WERI-Rb-1 (cell line): ENCODE data around the gene ZC3H18.

Source experiments
- DNase-seq: peaks from one replicate; pipeline ENCODE4 v3.0.0-alpha.2; 2020
- H3K27ac ChIP-seq: fragments of 250-450 bp; sonication (Bioruptor Pico); 2 replicates; pipeline ENCODE4 v1.5.1; 2020; ENCODE audit warnings: mild to moderate bottlenecking, moderate library complexity
- H3K27me3 ChIP-seq: fragments of 250-450 bp; sonication (Bioruptor Pico); 2 replicates; pipeline ENCODE4 v1.5.1; 2021; ENCODE audit warnings: mild to moderate bottlenecking, low read depth, moderate library complexity; ENCODE audit not compliant: insufficient read depth, severe bottlenecking
- H3K36me3 ChIP-seq: fragments of 250-450 bp; sonication (Bioruptor Pico); 2 replicates; pipeline ENCODE4 v1.5.1; 2020; ENCODE audit warnings: mild to moderate bottlenecking, moderate library complexity
- H3K4me3 ChIP-seq: 2 replicates; pipeline ENCODE4 v1.5.1; 2011; ENCODE audit warnings: low read depth, mild to moderate bottlenecking, control low read depth, low read length
- H3K9me3 ChIP-seq: fragments of 250-450 bp; sonication (Bioruptor Pico); 2 replicates; pipeline ENCODE4 v1.5.1; 2021; ENCODE audit warnings: mild to moderate bottlenecking, moderate library complexity; ENCODE audit not compliant: severe bottlenecking
- TF ChIP-seq, protein P1 (sequence below): IDR thresholded peaks from 2 replicates; pipeline ENCODE4 v1.5.1; 2011; ENCODE audit warnings: low read depth, mild to moderate bottlenecking, control low read depth, inconsistent platforms, low read length

Gene ZC3H18

GRCh38 chr16:88577166-88577565 is 7.0 kb downstream of the ZC3H18 start:
- Histone ChIP-seq H3K4me3 (no peak overlapping the region), H3K36me3 (peaks cover 8% of the 10 kb centered on the region), H3K27ac (no peak overlapping the region), H3K27me3 (no peaks in the 10 kb centered on the region), H3K9me3 (no peaks in the 10 kb centered on the region)
- no peak for DNase-seq
- TF ChIP-seq, protein P1, sequence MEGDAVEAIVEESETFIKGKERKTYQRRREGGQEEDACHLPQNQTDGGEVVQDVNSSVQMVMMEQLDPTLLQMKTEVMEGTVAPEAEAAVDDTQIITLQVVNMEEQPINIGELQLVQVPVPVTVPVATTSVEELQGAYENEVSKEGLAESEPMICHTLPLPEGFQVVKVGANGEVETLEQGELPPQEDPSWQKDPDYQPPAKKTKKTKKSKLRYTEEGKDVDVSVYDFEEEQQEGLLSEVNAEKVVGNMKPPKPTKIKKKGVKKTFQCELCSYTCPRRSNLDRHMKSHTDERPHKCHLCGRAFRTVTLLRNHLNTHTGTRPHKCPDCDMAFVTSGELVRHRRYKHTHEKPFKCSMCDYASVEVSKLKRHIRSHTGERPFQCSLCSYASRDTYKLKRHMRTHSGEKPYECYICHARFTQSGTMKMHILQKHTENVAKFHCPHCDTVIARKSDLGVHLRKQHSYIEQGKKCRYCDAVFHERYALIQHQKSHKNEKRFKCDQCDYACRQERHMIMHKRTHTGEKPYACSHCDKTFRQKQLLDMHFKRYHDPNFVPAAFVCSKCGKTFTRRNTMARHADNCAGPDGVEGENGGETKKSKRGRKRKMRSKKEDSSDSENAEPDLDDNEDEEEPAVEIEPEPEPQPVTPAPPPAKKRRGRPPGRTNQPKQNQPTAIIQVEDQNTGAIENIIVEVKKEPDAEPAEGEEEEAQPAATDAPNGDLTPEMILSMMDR, result no peak

- Histone ChIP-seq H3K27me3 (no peaks in the 10 kb centered on the region), H3K27ac (no peak overlapping the region), H3K36me3 (peaks cover 2% of the 10 kb centered on the region), H3K4me3 (no peak overlapping the region), H3K9me3 (no peaks in the 10 kb centered on the region)
- no peak for DNase-seq
- TF ChIP-seq, protein P1, result no peak
These were observed 8.5 kb downstream of the ZC3H18 start for GRCh38 chr16:88578446-88579313.

DNA sequence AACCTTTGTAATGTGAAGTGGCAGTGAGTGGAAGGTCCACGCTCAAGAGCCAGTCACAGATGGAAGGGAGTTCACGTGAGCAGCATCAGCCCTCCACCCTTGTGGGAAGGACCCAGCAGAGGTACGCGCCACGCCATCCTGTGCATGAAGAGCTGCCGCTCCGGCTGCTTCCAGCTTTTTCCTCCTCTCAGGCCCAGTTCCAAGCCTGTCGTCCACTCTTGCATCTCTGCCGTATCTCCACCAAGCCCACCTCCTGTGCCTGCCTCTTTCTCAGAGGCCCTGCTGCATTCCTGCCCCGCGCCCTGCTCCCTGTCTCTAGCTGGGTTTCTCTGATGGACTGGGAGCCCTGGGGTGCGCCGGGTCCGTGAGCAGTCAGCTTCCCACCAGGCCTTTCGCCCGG is 10.2 kb downstream of the ZC3H18 start:
- Histone ChIP-seq H3K27ac (no peak overlapping the region), H3K4me3 (no peak overlapping the region), H3K36me3 (peaks cover 2% of the 10 kb centered on the region), H3K27me3 (no peaks in the 10 kb centered on the region), H3K9me3 (no peaks in the 10 kb centered on the region)
- DNase-seq, result no peak
- TF ChIP-seq, protein P1, result no peak

GRCh38 chr16:88581033-88581432 is 10.8 kb downstream of the ZC3H18 start:
- no peaks in the 10 kb centered on the region for H3K27me3 ChIP-seq
- peaks cover 2% of the 10 kb centered on the region for H3K36me3 ChIP-seq
- H3K4me3 ChIP-seq, result no peak overlapping the region
- DNase-seq, result no peak
- no peak overlapping the region for H3K27ac ChIP-seq
- TF ChIP-seq, protein P1, result no peak
- no peaks in the 10 kb centered on the region for H3K9me3 ChIP-seq

DNA sequence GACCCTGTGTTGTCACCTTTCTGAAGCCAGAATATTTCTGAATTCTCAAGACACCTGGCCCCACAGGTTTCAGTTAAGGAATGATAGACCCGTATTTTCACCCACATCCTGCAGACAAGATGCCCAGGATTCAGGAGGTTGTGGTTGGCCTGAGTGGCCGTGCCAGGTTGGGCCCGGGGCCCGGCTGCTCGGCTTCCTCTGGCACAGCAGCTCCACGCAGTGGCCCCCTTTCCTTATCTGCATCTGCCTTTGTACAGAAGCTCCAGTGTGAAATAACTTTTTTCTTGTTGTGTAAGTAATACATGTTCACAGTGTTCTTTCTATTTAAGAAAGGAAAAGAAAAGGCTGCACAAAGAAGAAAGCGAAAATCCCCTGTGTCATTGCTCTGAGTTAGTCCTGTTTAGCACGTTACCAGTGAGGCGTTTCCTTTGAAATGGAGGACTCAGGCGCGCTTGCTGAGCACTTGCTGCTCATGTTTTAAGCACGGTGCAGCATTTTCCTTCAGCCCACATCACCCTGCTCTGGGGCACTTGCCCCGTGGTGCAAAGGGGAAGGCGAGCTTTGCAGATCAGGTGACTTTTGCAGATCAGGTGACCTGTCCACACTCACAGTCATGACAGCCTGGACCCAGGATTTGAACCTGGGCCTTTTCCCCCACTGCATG is 12.8 kb downstream of the ZC3H18 start:
- TF ChIP-seq, protein P1, result no peak
- no peak overlapping the region for H3K4me3 ChIP-seq
- H3K9me3 ChIP-seq, result no peaks in the 10 kb centered on the region
- no peak for DNase-seq
- H3K27ac ChIP-seq, result no peak overlapping the region
- no peaks in the 10 kb centered on the region for H3K27me3 ChIP-seq
- peaks cover 2% of the 10 kb centered on the region for H3K36me3 ChIP-seq
